OCI-LY3 (cell line): ENCODE measurements around the gene ANKDD1B.

Experiments used
- H2AFZ ChIP-seq: fragments of 200-600, 300-600 bp; shearing (Covaris generic); 2 replicates; pipeline ENCODE4 v1.6.0; 2014; ENCODE audit warnings: antibody characterized with exemption, low read depth, low read length
- H3K27ac ChIP-seq: fragments of 200-600, 300-600 bp; sonication (generic); 2 replicates; pipeline ENCODE4 v1.5.1; 2014; ENCODE audit warnings: mild to moderate bottlenecking, low read length, moderate library complexity, mixed read lengths
- H3K27me3 ChIP-seq: fragments of 200-600, 300-600 bp; sonication (generic); 2 replicates; pipeline ENCODE4 v1.6.1; 2014; ENCODE audit warnings: low read depth, low read length, mixed read lengths
- H3K36me3 ChIP-seq: fragments of 200-600, 300-600 bp; sonication (generic); replicated peaks from 2 replicates; pipeline ENCODE3; 2014; ENCODE audit warnings: low read depth, low read length, mixed read lengths
- H3K4me1 ChIP-seq: fragments of 300-600, 200-600 bp; sonication (generic); 2 replicates; pipeline ENCODE4 v1.6.1; 2014; ENCODE audit warnings: low read length, mixed read lengths
- H3K4me2 ChIP-seq: fragments of 200-600, 300-600 bp; sonication (generic); 2 replicates; pipeline ENCODE4 v1.6.1; 2014; ENCODE audit warnings: low read length, mixed read lengths
- H3K4me3 ChIP-seq: fragments of 300-600, 200-600 bp; sonication (generic); 2 replicates; pipeline ENCODE4 v1.5.1; 2014; ENCODE audit warnings: antibody characterized with exemption, mild to moderate bottlenecking, low read length, moderate library complexity
- H3K79me2 ChIP-seq: fragments of 300-600, 200-600 bp; shearing (Covaris generic); 2 replicates; pipeline ENCODE4 v1.6.1; 2014; ENCODE audit warnings: mild to moderate bottlenecking, low read length, mixed read lengths
- H3K9ac ChIP-seq: fragments of 300-600, 200-600 bp; shearing (Covaris generic); 2 replicates; pipeline ENCODE4 v1.6.0; 2014; ENCODE audit warnings: mild to moderate bottlenecking, low read length, moderate library complexity
- H3K9me3 ChIP-seq: fragments of 200-600, 300-600 bp; shearing (Covaris generic); 2 replicates; pipeline ENCODE4 v1.6.1; 2014; ENCODE audit warnings: low read length, mixed read lengths; ENCODE audit not compliant: insufficient read depth
- H4K20me1 ChIP-seq: fragments of 200-600, 300-600 bp; sonication (generic); 2 replicates; pipeline ENCODE4 v1.6.1; 2016; ENCODE audit warnings: low read length, mixed read lengths; ENCODE audit not compliant: insufficient read depth
- CTCF ChIP-seq: fragments of 200-600, 300-600 bp; sonication (generic); IDR thresholded peaks from 2 replicates; pipeline ENCODE4 v1.5.1; 2014; ENCODE audit warnings: antibody characterized with exemption, low read length, low read depth
- EZH2phosphoT487 ChIP-seq: fragments of 200-600 bp; shearing (Covaris generic); IDR thresholded peaks from 2 replicates; pipeline ENCODE4 v1.6.1; 2018; ENCODE audit warnings: antibody characterized with exemption, mixed run types, low read depth

The ANKDD1B gene

GRCh38 chr5:75612226-75612569 lies 945 bp downstream of the ANKDD1B start:
- H4K20me1 ChIP-seq: no peaks in the 10 kb centered on the region
- H3K4me3 ChIP-seq: peak overlapping the region; percentile 80
- H3K9me3 ChIP-seq: no peaks in the 10 kb centered on the region
- no peaks in the 10 kb centered on the region for H3K27me3 ChIP-seq
- H3K4me1 ChIP-seq: peaks cover 46% of the 10 kb centered on the region
- peak overlapping the region; percentile 92 for H3K4me2 ChIP-seq
- TF ChIP-seq EZH2phosphoT487 (no peak), CTCF (no peak)
- H2AFZ ChIP-seq: no peak overlapping the region
- H3K9ac ChIP-seq: peak overlapping the region; percentile 67; the same call in 1 of the 2 replicates
- H3K27ac ChIP-seq: no peak overlapping the region
- H3K79me2 ChIP-seq: no peaks in the 10 kb centered on the region
- no peaks in the 10 kb centered on the region for H3K36me3 ChIP-seq

GRCh38 chr5:75612901-75613300 lies 1.6 kb downstream of the ANKDD1B start:
- H3K27ac ChIP-seq: no peak overlapping the region
- H3K9me3 ChIP-seq: no peaks in the 10 kb centered on the region
- no peak overlapping the region for H2AFZ ChIP-seq
- H3K9ac ChIP-seq: no peak overlapping the region
- no peak overlapping the region for H3K4me2 ChIP-seq
- no peak overlapping the region for H3K4me3 ChIP-seq
- H3K79me2 ChIP-seq: no peaks in the 10 kb centered on the region
- no peaks in the 10 kb centered on the region for H3K36me3 ChIP-seq
- H3K27me3 ChIP-seq: no peaks in the 10 kb centered on the region
- H3K4me1 ChIP-seq: peaks cover 39% of the 10 kb centered on the region
- H4K20me1 ChIP-seq: no peaks in the 10 kb centered on the region
- TF ChIP-seq EZH2phosphoT487 (no peak), CTCF (no peak)

- H2AFZ ChIP-seq: no peak overlapping the region
- TF ChIP-seq CTCF (no peak), EZH2phosphoT487 (no peak)
- no peaks in the 10 kb centered on the region for H3K27me3 ChIP-seq
- H3K9me3 ChIP-seq: no peaks in the 10 kb centered on the region
- no peaks in the 10 kb centered on the region for H3K79me2 ChIP-seq
- H3K4me2 ChIP-seq: no peak overlapping the region
- H3K9ac ChIP-seq: no peak overlapping the region
- H3K4me3 ChIP-seq: no peak overlapping the region
- H3K27ac ChIP-seq: no peak overlapping the region
- H3K36me3 ChIP-seq: no peaks in the 10 kb centered on the region
- H4K20me1 ChIP-seq: no peaks in the 10 kb centered on the region
- peaks cover 29% of the 10 kb centered on the region for H3K4me1 ChIP-seq
These were observed 2.9 kb downstream of the ANKDD1B start for GRCh38 chr5:75614176-75614575.

- H3K4me3 ChIP-seq: no peak overlapping the region
- no peaks in the 10 kb centered on the region for H3K79me2 ChIP-seq
- TF ChIP-seq EZH2phosphoT487: no peak
- no peak for TF ChIP-seq CTCF
- H2AFZ ChIP-seq: no peak overlapping the region
- no peak overlapping the region for H3K9ac ChIP-seq
- no peaks in the 10 kb centered on the region for H3K36me3 ChIP-seq
- H3K27ac ChIP-seq: no peak overlapping the region
- peaks cover 35% of the 10 kb centered on the region for H3K4me1 ChIP-seq
- H4K20me1 ChIP-seq: no peaks in the 10 kb centered on the region
- H3K9me3 ChIP-seq: no peaks in the 10 kb centered on the region
- no peaks in the 10 kb centered on the region for H3K27me3 ChIP-seq
- H3K4me2 ChIP-seq: no peak overlapping the region
These were observed 5.2 kb downstream of the ANKDD1B start for GRCh38 chr5:75616371-75616881.
